Karpas-422 (cell line): ENCODE data around the gene MAP7D3. TPM values are rescaled to one million over a fixed set of nuclear protein-coding genes. Genes with fewer than 3 reads are reported as not detected.
"Not testable (repeated sequence)": the region's sequence is repeated elsewhere in the genome, so short reads cannot be mapped to it uniquely, and the experiment has no call there.

ENCODE experiments used
- DNase-seq: peaks from one replicate; pipeline ENCODE4 v3.0.0-alpha.2; 2015
- H2AFZ ChIP-seq: fragments of 200-600 bp; sonication (generic); 2 replicates; pipeline ENCODE4 v1.6.1; 2014; ENCODE audit warnings: antibody characterized with exemption, low read length, mixed read lengths
- H3K27ac ChIP-seq: fragments of 200-600 bp; sonication (generic); 2 replicates; pipeline ENCODE4 v1.5.1; 2014; ENCODE audit warnings: mild to moderate bottlenecking, low read length, moderate library complexity
- H3K27me3 ChIP-seq: fragments of 200-600 bp; sonication (generic); 2 replicates; pipeline ENCODE4 v1.6.1; 2014; ENCODE audit warnings: low read length, mixed read lengths
- H3K36me3 ChIP-seq: fragments of 200-600 bp; sonication (generic); 2 replicates; pipeline ENCODE4 v1.6.1; 2014; ENCODE audit warnings: low read length, mixed read lengths; ENCODE audit not compliant: insufficient read depth
- H3K4me1 ChIP-seq: fragments of 200-600 bp; sonication (generic); 2 replicates; pipeline ENCODE4 v1.6.1; 2014; ENCODE audit warnings: mild to moderate bottlenecking, low read length, mixed read lengths
- H3K4me2 ChIP-seq: fragments of 200-600 bp; sonication (generic); 2 replicates; pipeline ENCODE4 v1.6.1; 2014; ENCODE audit warnings: low read length, low read depth, mild to moderate bottlenecking; ENCODE audit not compliant: poor library complexity, severe bottlenecking
- H3K4me3 ChIP-seq: fragments of 200-600 bp; sonication (generic); 2 replicates; pipeline ENCODE4 v1.5.1; 2014; ENCODE audit warnings: mild to moderate bottlenecking, antibody characterized with exemption, low read length, mixed read lengths
- H3K79me2 ChIP-seq: fragments of 200-600 bp; sonication (generic); 2 replicates; pipeline ENCODE4 v1.6.1; 2014; ENCODE audit warnings: mild to moderate bottlenecking, low read length, mixed read lengths
- H3K9ac ChIP-seq: fragments of 200-600 bp; sonication (generic); 2 replicates; pipeline ENCODE4 v1.6.0; 2014; ENCODE audit warnings: low read length
- H3K9me2 ChIP-seq: fragments of 200-600 bp; sonication (generic), shearing (Covaris generic); replicated peaks from 2 replicates; pipeline ENCODE4 v1.6.0; 2014; ENCODE audit warnings: mild to moderate bottlenecking, low read length, moderate library complexity; ENCODE audit not compliant: insufficient read depth
- H3K9me3 ChIP-seq: fragments of 300-700, 200-600 bp; sonication (generic); 2 replicates; pipeline ENCODE4 v1.6.1; 2014; ENCODE audit warnings: low read length, mixed read lengths
- H4K20me1 ChIP-seq: fragments of 200-600 bp; sonication (generic); 2 replicates; pipeline ENCODE4 v1.6.1; 2014; ENCODE audit warnings: mild to moderate bottlenecking, antibody characterized with exemption, low read length, low read depth; ENCODE audit not compliant: insufficient read depth
- total RNA-seq: library from RNA; depleted of rRNA; stranded (reverse); fragments of >200 nt; shearing (Covaris generic); gene quantifications from 2 replicates; pipeline ENCODE4 v1.2.3, GENCODE V29; 2014; ENCODE audit warnings: low replicate concordance; rRNA removed

The MAP7D3 gene, protein sequence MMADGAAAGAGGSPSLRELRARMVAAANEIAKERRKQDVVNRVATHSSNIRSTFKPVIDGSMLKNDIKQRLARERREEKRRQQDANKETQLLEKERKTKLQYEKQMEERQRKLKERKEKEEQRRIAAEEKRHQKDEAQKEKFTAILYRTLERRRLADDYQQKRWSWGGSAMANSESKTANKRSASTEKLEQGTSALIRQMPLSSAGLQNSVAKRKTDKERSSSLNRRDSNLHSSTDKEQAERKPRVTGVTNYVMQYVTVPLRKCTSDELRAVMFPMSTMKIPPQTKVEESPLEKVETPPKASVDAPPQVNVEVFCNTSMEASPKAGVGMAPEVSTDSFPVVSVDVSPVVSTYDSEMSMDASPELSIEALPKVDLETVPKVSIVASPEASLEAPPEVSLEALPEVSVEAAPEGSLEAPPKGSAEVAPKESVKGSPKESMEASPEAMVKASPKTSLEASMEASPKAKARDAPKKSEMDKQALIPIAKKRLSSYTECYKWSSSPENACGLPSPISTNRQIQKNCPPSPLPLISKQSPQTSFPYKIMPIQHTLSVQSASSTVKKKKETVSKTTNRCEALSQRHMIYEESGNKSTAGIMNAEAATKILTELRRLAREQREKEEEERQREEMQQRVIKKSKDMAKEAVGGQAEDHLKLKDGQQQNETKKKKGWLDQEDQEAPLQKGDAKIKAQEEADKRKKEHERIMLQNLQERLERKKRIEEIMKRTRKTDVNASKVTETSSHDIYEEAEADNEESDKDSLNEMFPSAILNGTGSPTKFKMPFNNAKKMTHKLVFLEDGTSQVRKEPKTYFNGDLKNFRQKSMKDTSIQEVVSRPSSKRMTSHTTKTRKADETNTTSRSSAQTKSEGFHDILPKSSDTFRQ
- 25.3 and 27.2 TPM in 2 replicates for total RNA-seq

DNA sequence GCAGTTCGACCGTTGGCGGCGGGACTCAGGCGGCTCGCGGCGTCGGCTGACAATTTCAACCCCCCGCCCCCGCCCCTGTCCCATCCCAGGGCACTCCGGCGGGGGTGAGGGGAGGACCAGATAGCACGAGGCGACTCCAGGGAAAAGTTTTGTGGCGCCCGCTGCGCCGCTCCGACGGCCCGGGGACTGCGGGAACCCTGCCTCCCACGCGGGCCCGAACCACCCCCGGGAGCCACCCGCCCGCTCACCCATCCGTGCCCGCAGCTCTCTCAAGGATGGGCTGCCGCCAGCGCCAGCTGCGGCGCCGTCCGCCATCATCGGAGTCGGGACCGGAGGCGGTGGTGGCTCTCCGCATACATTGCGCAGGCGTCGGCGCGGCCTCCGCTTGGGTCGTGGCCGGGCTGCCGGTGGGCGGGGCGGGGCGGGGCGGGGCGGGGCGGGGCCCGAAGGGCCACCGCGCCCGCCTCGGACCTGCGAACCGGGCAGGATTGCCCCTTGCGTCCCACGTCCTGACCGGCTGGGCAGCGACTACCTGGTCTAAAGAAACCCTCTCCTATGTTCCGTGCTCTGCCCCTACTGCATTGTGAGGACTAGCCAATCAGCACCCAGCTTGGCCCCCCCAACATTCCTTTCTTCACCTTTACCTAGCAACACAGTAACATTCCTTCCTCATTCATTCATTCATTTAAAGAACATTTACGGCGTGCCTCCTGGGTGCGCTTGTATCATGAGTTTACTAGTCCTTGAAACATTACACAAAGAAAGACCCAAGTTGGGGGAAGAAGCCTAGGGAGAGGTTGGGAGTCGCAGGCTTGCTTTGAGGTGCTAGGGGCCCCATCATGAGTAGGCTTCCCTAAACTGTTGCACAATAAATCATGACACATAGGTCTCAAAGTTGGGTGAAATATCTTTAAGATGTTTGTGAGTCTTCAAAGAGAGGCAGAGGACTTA is at the start of gene MAP7D3:
TSS of gene MAP7D3 (minus strand) at position 360 of the 951 bp plus-strand sequence. CDS start at position 318, 42 bp downstream.
- no peaks in the 10 kb centered on the region for H4K20me1 ChIP-seq
- H3K4me2 ChIP-seq, result peak within 1 kb of the TSS; percentile 80
- H3K27me3 ChIP-seq, result no peaks in the 10 kb centered on the region
- H3K9me3 ChIP-seq, result no peaks in the 10 kb centered on the region
- H3K27ac ChIP-seq, result 0 out of 2 replicates have a peak within 1 kb of the TSS, but pooled peaks have one; percentile 30
- no peaks in the 10 kb centered on the region for H3K9me2 ChIP-seq
- peaks cover 17% of the 10 kb centered on the region for H3K4me1 ChIP-seq
- peak within 1 kb of the TSS; percentile 85 for H3K9ac ChIP-seq
- peak within 1 kb of the TSS; percentile 85 for H3K4me3 ChIP-seq
- peaks cover 42% of the 10 kb centered on the region for H3K79me2 ChIP-seq
- H2AFZ ChIP-seq, result peak within 1 kb of the TSS; percentile 56; the same call in 1 of the 2 replicates
- H3K36me3 ChIP-seq, result 0 out of 2 replicates have a peak, but pooled peaks cover 5% of the 10 kb centered on the region
- peak; percentile 82 for DNase-seq

DNA sequence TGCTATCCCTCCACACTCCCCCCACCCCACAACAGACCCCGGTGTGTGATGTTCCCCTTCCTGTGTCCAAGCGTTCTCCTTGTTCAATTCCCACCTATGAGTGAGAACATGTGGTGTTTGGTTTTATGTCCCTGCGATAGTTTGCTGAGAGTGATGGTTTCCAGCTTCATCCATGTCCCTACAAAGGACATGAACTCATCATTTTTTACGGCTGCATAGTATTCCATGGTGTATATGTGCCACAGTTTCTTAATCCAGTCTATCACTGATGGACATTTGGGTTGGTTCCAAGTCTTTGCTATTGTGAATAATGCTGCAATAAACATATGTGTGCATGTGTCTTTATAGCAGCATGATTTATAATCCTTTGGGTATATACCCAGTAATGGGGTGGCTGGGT is 49.5 kb upstream of the MAP7D3 start, which contains the start of gene ADGRG4:
TSS of gene ADGRG4 (plus strand) at position 243 of the 400 bp plus-strand sequence. CDS start 7,815 bp downstream, outside the sequence.
- H3K27ac ChIP-seq, DNase-seq, H3K9me3 ChIP-seq, H3K9me2 ChIP-seq, H3K4me3 ChIP-seq, H3K4me1 ChIP-seq, H2AFZ ChIP-seq, H4K20me1 ChIP-seq, H3K9ac ChIP-seq, H3K27me3 ChIP-seq, H3K36me3 ChIP-seq, H3K79me2 ChIP-seq, H3K4me2 ChIP-seq: not testable (repeated sequence)

GRCh38 chrX:136295380-136295779 is 44.2 kb upstream of the MAP7D3 start:
- no peak overlapping the region for H3K4me3 ChIP-seq
- no peaks in the 10 kb centered on the region for H3K79me2 ChIP-seq
- H3K27me3 ChIP-seq, result no peaks in the 10 kb centered on the region
- H3K9me2 ChIP-seq, result no peaks in the 10 kb centered on the region
- no peak overlapping the region for H3K27ac ChIP-seq
- no peaks in the 10 kb centered on the region for H3K9me3 ChIP-seq
- H3K4me1 ChIP-seq, result no peaks in the 10 kb centered on the region
- no peaks in the 10 kb centered on the region for H4K20me1 ChIP-seq
- no peak for DNase-seq
- no peak overlapping the region for H3K4me2 ChIP-seq
- no peak overlapping the region for H3K9ac ChIP-seq
- no peak overlapping the region for H2AFZ ChIP-seq
- no peaks in the 10 kb centered on the region for H3K36me3 ChIP-seq

- Histone ChIP-seq H3K9ac (no peak overlapping the region), H2AFZ (no peak overlapping the region), H3K9me3 (no peaks in the 10 kb centered on the region), H3K27ac (no peak overlapping the region), H3K4me3 (no peak overlapping the region), H3K4me2 (no peak overlapping the region), H3K79me2 (no peaks in the 10 kb centered on the region), H3K9me2 (no peaks in the 10 kb centered on the region), H3K36me3 (no peaks in the 10 kb centered on the region), H4K20me1 (no peaks in the 10 kb centered on the region), H3K27me3 (no peaks in the 10 kb centered on the region), H3K4me1 (no peaks in the 10 kb centered on the region)
- DNase-seq, result no peak
Measured at GRCh38 chrX:136292656-136293055, 41.5 kb upstream of the MAP7D3 start.

DNA sequence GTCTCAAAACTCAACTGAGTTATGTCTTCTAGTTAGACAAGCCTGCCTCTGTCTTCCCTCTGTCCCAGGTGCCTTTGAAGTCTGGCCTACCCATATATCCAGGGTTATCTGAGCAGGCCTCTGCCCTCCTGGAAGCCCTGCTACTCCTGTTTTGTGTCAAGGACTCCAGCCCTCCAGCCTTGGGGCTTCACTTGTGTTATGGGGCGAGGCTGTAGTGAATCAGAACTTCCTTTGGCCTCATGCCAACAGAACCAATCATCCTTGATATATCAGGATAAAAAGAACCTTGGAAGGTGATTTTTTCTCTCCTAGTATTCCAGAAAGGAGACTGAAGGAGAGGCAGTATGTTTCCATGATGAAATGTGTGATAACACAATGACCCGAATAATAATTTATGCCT is 40.6 kb upstream of the MAP7D3 start:
- Histone ChIP-seq H3K4me3 (no peak overlapping the region), H3K4me1 (no peaks in the 10 kb centered on the region)

GRCh38 chrX:136286375-136286774 is 35.2 kb upstream of the MAP7D3 start:
- not testable (repeated sequence) for H3K4me2 ChIP-seq, H4K20me1 ChIP-seq, H3K9me2 ChIP-seq, H3K4me3 ChIP-seq, H3K9me3 ChIP-seq, H3K36me3 ChIP-seq, H3K27me3 ChIP-seq, H3K9ac ChIP-seq, H3K4me1 ChIP-seq, H3K79me2 ChIP-seq, DNase-seq, H3K27ac ChIP-seq, H2AFZ ChIP-seq

More for the DNA sequence above, 40.6 kb upstream of the MAP7D3 start:
- Histone ChIP-seq H3K27ac (no peak overlapping the region), H4K20me1 (no peaks in the 10 kb centered on the region), H3K9ac (no peak overlapping the region), H3K9me3 (no peaks in the 10 kb centered on the region), H3K27me3 (no peaks in the 10 kb centered on the region), H3K36me3 (no peaks in the 10 kb centered on the region), H2AFZ (no peak overlapping the region), H3K4me2 (no peak overlapping the region), H3K9me2 (no peaks in the 10 kb centered on the region), H3K79me2 (no peaks in the 10 kb centered on the region)
- no peak for DNase-seq

DNA sequence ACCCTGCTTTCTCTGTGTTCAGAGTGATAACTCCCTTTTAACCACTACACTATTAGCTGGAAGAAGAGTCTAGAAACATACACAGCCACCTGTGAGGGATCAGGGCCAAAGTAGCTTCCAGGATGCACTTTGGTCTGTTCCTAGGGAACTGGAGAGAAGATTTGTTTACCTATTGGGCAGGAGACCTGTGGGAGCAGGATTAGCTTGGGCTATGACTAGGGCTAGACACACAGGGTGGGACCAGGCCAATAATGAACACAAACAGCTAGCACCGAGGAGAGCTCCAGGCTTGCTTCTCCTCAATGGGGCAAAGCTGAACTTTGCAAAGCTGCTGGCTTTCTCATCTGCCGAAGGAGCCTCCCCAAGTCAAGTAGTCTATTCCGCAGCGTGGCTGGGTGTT is 24.4 kb upstream of the MAP7D3 start:
- Histone ChIP-seq H2AFZ (no peak overlapping the region), H3K9ac (no peak overlapping the region), H3K27ac (no peak overlapping the region), H3K4me2 (no peak overlapping the region), H3K4me3 (no peak overlapping the region), H4K20me1 (no peaks in the 10 kb centered on the region), H3K9me2 (no peaks in the 10 kb centered on the region), H3K79me2 (no peaks in the 10 kb centered on the region), H3K27me3 (no peaks in the 10 kb centered on the region), H3K4me1 (no peaks in the 10 kb centered on the region; the same call in 1 of the 2 replicates), H3K36me3 (no peaks in the 10 kb centered on the region), H3K9me3 (no peaks in the 10 kb centered on the region)
- no peak for DNase-seq
